HG03097 (cell line): ENCODE measurements around the gene DDX28.
"Not testable (repeated sequence)": the region's sequence is repeated elsewhere in the genome, so short reads cannot be mapped to it uniquely, and the experiment has no call there.

Experiments
- ATAC-seq: cut with Tn5 transposase; IDR thresholded peaks from one replicate; pipeline ENCODE4 v1.9.1; 2021; ENCODE audit not compliant: unreplicated experiment, low FRiP score

Gene DDX28

GRCh38 chr16:67996666-67997065 is 26.4 kb downstream of the DDX28 start:
- ATAC-seq = no peak

GRCh38 chr16:67995423-67995822 is 27.6 kb downstream of the DDX28 start:
- no peak for ATAC-seq

- ATAC-seq = not testable (repeated sequence)
Measured at GRCh38 chr16:67994040-67994408, 29.0 kb downstream of the DDX28 start.

- peak; percentile 58 for ATAC-seq
Measured at GRCh38 chr16:67993207-67994039, 29.6 kb downstream of the DDX28 start.

- ATAC-seq = no peak
Measured at GRCh38 chr16:67992661-67993206, 30.3 kb downstream of the DDX28 start.

- no peak for ATAC-seq
Measured at GRCh38 chr16:67990018-67990386, 33.0 kb downstream of the DDX28 start.

- no peak for ATAC-seq
Measured at GRCh38 chr16:67989322-67990017, 33.6 kb downstream of the DDX28 start.

GRCh38 chr16:67988675-67989074 is 34.4 kb downstream of the DDX28 start:
- no peak for ATAC-seq

- no peak for ATAC-seq
Measured at GRCh38 chr16:67987460-67988160, 35.4 kb downstream of the DDX28 start.

GRCh38 chr16:67986949-67987348 is 36.1 kb downstream of the DDX28 start:
- ATAC-seq = no peak

- ATAC-seq = no peak
Measured at GRCh38 chr16:67982011-67982696, 40.9 kb downstream of the DDX28 start.

- no peak for ATAC-seq
Measured at GRCh38 chr16:67979955-67980678, 42.9 kb downstream of the DDX28 start, which contains the start of gene DPEP3. TSS of gene DPEP3 (minus strand) at chr16:67980499. CDS start at chr16:67980380, 119 bp downstream.

- no peak for ATAC-seq
Measured at GRCh38 chr16:67977469-67978227, 45.4 kb downstream of the DDX28 start.

- no peak for ATAC-seq
Measured at GRCh38 chr16:67977005-67977404, 46.0 kb downstream of the DDX28 start.

- ATAC-seq = no peak
Measured at GRCh38 chr16:67976205-67976604, 46.8 kb downstream of the DDX28 start.

- ATAC-seq = no peak
Measured at GRCh38 chr16:67975321-67976105, 47.5 kb downstream of the DDX28 start.

- ATAC-seq = not testable (repeated sequence)
Measured at GRCh38 chr16:67972285-67972684, 50.7 kb downstream of the DDX28 start.

GRCh38 chr16:67971111-67971510 is 51.9 kb downstream of the DDX28 start:
- no peak for ATAC-seq
